HG03097 (cell line): ENCODE results near the gene TUBA4A.

Experiments
- ATAC-seq: cut with Tn5 transposase; IDR thresholded peaks from one replicate; pipeline ENCODE4 v1.9.1; 2021; ENCODE audit not compliant: unreplicated experiment, low FRiP score

TUBA4A gene

DNA sequence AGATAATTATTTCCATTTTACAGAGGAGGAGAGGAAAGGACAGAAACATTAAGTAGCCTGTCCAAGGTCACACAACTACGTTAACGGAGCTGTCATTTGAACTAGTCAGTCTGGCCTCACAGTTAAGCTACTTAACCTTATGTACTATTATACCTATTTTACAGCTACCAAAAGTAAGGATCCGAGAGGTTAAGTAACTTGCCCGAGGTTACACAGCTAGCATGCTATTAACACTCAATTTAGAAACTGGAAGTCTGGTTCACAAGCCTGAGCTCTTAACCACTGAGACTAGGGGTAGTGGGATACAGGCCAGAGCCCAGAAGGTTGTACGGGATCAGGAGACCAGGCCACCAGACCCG is 8.9 kb downstream of the TUBA4A start:
- no peak for ATAC-seq

DNA sequence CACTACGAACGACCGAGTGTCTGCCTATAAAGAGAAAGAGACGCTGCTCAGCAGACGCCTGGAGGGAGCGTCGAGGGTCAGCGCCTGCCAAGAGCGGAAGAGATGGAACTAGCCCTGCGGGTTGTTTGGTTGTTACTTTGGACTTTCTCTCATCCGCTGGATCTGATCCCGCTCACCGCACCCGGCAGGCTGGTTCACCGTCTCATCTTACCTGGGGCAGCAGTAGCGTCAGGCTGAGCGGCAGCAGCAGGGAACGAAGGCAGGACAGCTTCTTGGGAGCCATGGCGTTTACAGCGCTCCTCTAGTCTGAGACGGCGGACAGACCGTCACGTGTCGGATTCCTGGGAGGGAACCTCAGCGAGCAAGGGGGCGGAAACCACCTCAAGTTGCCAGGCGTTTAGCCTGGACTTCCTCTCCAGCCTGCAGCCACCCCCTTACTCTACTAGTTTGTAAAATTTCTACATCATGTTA is 10.4 kb downstream of the TUBA4A start:
- ATAC-seq = no peak

DNA sequence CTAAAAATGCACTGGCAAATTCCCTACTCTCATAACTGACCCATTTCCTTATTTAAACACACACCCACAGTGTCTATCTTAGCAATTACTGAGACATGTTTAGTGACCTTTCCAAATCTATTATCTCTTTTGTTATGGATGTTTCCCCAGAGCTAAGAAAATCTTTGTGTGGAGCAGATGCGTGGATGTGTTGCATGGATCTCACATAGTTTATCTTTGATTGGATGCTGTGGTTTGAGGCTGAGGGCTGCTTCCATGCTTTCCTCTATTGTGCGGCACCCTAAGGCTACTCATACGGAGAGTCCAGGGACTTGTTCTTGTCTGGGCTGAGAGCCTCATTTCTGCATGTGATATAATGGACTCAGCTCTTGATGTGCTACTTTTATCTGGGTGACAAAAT is 19.4 kb downstream of the TUBA4A start:
- ATAC-seq = no peak

DNA sequence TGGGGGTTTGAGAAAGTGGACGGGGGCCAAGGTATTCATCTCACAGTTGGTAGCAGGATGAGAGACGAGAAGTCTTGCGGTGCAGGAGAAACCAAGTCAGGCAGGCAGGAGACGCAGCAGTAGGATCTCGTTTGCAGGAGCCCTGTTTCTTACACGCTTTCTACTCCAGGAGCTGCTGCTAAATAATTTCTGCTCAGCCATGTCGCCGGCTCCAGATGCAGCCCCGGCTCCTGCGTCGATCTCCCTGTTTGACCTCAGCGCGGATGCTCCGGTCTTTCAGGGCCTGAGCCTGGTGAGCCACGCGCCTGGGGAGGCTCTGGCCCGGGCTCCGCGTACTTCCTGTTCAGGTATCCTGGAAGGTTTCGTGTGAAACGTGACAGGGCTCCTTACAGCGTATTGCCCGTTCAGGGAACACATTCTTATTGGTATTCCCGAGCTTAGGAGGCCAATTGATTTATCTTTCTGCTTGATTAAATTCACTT is 23.6 kb downstream of the TUBA4A start:
- ATAC-seq = peak; percentile 17

DNA sequence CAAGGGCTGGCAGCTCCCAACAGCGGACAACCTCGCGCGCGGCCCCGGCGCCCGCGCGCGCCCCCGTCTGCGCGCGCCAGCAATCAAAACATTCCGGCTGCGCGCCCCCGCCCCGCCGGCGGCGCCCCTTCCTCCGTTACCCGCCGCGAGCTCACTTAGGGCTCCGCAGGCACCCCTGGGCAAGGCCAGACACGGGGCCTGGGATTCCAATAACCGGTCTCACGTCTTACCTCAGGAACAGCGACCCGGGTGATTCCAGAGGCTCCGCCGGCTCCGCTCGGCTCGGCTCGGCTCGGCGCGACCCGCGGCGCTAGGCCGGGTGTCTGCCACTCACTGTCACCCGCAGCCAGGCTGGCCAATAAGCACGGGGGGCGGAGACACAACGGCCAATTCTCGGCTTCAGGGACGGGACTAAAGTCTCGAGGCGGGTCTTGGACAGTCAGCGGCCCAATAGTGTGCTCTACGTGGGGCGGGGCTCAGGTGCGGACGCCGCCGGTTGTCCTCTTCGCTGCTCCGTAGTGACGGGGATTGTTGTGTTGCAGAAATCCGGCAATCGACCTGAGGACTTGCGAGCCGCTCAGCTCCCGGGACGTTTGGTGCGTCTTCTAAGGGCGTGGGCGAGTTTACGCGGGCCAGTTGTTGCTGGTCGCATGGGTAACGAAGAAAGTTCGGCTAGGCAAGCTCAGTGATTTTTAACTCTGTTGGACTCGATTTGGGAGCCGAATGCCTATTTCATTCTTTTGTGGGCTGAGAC is 24.2 kb downstream of the TUBA4A start, which contains the start of the genes ANKZF1 and ATG9A:
Gene ANKZF1 (plus strand): TSS at position 502 of the 754 bp plus-strand sequence. CDS start 452 bp downstream, outside the sequence.
Gene ATG9A (minus strand): TSS at position 332 of the 754 bp plus-strand sequence. CDS start 1,612 bp downstream, outside the sequence.
- peak; percentile 82 for ATAC-seq

DNA sequence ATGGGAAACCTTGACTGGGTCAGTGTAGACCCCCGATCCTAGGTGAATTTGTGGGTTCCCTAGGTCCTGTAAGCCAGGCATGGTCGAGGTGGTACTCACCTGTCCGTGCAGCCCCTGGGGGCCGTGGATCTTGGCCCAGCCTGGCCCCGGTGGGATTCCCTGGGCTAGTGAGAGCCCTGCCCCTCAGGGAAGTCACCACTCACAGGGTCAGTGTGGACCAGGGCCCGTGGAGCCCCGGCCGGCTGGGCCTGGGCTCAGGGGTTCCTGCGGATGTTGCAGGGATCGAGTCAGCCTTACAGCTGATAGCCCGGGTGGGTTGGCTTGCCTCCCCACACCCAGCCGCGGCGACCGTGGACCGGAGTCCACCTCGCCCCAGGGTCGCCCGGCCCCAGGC is 24.8 kb downstream of the TUBA4A start:
- ATAC-seq = peak; percentile 4

DNA sequence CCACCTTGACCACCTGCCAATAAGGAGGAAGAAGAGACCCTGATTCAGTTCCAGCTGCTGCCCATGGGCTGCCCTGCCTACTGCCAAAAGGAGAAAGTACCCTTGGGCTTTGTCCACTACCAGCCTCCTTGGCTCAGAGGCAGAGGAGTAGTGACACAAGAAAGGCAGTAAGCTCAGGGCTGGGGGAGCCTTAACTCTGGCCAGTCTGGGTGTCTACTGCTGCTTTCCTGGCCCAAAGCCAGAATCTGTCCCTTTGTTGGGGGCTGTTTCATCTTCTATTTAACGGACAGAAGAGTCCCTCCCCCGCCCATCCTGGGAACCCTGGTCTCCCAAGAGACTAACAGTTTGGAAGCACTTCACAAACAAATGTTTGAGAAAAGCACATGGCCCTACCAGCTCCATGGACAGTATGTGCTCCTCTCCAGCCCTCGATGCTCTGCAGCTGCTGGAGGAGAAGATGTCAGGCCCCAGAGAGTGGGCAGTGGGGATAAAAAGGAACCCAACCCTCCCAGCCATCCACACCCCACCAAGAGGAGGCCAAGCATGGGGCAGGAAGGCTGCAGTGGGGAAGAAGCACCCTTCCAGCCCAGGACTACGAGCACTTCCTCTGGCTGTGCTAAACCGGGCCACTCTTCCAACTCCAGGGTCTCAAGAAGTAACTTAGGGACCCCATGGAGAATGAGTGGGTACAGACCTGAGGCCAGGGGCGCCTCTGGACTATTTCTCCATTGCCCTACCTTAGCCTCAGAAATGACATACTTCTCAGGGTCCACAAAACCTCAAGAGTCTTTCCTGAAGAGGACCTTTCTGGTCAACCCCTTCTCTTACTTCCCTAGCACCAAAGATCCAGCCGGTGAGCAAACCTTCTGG is 25.4 kb downstream of the TUBA4A start:
- no peak for ATAC-seq

DNA sequence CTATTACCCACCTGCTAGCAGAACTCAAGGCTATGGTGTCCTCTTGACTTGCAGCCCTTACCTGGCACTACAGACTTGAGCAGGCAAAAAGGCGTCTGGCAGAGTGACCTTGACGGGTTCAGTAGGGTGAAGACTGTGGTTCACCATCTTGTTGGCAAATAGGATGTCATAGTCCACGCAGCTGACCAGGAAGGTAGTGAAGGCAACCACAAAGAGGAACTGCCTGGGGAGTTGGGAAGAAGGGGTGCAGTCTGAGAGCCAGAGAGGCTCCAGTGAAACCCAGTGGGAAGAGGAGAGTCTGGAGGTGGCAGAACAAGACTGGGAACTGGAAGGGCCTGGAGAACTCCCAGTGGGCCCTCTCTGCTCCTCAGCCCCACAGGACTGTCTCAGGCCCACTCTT is 28.4 kb downstream of the TUBA4A start:
- no peak for ATAC-seq

DNA sequence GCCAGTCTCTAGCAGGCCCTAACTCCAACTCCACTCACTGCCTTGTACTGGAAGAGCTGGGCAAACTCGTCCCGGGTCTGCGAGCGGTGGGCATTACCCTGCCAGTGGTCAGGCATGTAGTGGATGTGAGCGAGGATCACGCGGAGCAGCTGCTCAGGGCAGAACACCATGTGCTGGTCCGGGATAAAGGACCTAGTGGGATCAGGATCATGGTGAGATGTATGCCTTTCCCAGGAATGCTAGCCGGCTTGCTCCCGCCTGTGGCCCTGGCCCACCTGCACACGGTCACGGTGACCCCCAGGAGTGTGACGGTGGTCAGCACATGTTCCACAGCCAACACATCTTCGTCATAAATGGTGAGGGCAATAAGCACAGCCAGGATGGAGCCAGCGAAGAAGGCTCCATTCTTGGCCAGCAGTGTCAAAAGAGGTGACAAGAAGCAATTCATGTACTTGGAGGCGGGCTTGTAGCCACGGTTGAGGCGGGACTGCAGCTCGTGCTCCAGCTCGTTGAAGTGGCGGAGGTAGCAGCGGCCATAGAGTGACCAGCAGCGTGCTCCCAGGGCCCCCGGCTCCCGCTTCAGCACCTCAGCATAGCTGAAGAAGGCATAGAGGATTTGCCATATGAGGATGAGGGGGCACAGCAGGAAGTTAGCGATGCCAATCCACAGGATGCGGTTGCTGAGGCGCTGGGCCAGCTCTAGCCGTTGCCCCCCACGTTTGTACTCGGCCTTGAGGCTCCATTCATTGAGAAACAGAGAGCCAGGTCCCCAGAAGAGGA is 29.7 kb downstream of the TUBA4A start:
- no peak for ATAC-seq

DNA sequence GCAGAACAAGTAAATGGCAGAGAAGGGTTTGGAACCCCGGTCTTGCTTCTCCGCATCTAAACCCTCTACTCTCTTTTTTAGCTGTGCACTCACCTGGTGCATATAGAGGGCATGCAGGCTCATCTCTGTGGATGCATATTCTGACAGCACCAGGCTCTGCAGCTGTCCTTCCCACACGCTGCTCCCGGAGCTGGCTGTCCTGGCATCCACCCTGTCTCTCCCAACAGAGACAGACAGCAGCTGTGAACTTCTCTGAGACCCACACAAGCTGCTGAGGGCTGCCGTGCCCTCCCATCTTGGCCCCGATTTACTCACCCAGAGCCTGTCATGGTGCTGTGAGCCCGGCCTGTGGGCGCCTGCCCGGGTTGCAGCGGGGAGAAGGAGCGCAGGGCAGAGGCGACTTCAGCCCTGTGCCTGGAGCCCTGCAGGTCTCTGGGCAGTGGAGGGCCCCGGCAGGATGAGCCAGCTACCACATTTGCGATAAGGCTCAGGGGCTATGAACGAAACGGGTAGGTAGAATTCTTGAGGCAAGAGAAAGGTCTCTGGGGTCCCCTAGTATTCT is 31.7 kb downstream of the TUBA4A start:
- no peak for ATAC-seq

DNA sequence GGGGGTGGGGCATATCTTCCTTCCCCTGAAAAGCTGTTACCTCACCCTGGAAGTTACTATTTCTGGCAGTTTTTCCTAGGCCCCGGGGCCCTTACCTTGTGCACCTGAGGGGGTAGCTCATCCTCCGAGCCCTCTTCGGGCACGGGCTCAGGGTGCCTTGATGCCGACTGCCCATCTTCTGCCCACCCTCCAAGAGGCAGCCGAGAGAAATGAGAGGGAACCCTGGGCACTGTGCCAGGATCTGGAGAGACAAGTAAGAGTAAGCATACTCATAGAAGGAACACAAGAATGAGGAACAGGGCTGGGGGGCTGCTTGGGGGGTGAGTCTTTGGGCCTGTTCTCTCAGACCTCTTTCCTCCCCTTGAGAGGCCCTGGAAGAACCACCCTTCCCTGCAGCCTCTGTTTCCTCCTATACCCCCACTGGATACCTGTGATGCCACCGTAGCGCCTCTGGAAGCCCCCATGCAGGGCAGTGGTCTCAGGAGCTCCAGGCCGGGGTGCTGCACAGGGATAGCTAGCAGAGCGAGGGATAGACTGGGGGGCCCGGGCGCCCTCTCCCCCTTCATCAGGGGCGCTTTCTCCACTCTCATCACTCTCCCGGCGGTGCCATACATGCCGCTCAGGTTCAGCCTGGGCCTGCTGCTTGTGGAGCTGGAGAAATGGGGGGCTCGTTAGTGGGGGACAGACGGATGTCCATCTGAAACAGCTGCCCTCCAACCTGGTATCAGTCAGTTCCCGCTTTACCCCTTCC is 32.9 kb downstream of the TUBA4A start:
- no peak for ATAC-seq

DNA sequence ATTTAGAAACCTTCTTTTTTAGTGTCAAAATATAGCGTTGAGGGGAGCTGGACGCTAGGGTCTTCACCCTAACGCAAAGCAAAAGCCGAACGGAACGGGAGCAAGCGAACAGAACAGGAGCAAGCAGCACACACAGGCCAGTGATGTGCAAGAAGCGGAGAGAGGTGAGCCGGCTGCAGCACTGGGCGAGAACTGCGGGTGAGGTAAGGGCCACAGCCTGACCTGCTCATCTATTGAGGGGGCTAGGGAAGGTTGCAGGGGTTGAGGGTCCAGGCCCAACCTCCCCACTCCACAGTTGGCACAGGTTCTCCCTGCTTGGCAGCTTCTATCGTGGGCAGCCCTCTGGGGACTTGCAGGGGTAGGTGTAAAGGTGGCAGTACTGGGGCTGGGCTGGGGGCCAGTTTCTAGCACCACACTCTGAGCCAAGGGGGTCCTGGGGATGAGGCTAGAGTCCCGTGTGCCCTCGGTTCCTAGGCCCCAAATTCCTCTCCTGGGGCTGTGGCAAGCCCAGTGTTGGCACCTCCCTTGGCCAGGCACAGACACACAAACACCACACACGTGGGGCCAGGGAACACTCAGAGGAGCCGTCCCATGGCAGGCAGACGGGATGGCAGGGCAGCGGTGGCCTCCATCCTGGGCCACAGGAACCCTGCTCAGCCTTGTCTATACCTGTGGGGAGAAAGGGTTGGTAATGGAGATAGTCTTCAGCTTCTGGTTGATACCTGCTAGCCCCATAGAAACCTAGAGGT is 33.8 kb downstream of the TUBA4A start:
- ATAC-seq = no peak

DNA sequence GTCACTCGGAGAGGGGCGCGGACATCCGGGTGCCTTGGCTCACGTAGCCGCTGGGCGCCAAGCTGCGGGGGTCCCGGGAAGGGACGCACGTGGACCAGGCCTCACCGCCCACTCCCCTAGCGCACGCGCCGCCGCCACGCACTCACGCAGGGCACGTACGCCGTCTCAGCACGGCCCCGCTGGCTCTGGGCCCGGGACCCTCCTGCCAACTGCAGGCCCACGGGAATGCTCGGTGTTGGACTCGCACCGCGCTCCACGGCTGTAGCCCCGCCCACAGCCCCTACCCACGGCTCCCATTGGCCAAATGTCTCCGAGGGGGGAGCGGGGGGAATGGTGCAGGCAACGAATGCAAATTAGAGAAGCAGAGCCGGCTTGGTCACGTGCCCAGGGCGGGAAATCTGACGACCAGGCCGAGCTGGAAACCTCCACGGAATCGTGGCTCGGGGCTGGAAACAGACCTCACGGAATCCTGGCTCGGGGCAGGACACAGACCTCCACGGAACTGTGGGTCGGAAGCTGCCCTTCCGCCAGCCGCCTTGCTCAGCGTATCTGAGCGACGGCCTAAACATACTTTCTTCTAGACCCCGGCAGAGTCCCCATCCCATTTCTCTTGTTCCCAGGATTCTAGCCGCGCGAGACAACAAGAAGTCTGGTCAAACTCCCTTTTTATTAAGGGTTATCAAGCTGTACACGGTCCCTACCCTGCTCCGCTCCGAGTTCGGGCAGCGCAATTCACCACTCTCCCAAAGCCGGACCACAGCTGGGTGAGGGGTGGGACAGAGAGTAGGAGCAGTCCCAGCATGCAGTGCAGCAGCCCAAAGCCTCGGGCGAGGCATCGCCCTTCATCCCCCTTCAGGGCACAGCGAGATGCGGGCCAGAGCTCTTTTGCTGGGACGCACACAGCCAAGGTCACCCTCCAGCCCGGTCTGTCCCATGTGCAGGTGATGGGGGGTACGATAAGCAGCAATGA is 34.7 kb downstream of the TUBA4A start, which contains the start of gene ABCB6:
Gene ABCB6 (minus strand): TSS at position 227 of the 970 bp plus-strand sequence. CDS start 285 bp downstream, outside the sequence.
- peak; percentile 50 for ATAC-seq

DNA sequence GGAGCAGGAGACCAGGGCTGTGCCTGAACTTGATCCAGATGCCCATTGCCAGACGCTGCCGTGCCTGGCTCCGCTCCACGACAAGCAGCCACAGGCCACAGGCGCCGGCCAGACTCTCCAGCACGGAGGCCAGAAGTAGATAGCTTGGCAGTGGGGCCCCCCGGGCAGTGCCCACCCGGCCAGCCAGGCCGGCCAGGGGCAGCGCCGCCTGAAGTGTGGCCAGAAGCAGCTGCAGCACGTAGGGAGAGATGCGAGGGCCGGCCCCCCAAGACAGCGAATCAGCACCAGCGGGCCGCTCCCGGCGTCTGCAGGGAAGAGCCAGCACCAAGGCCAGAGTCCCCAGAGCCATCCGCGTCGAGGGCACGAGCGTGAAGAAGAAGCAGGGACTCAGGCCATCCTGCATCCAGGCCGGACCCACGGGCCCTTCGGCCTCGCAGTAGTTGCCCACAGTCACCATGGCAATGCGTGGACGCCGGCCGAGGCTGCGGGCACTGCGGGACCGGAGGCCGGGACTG is 35.4 kb downstream of the TUBA4A start:
- ATAC-seq = peak; percentile 5

DNA sequence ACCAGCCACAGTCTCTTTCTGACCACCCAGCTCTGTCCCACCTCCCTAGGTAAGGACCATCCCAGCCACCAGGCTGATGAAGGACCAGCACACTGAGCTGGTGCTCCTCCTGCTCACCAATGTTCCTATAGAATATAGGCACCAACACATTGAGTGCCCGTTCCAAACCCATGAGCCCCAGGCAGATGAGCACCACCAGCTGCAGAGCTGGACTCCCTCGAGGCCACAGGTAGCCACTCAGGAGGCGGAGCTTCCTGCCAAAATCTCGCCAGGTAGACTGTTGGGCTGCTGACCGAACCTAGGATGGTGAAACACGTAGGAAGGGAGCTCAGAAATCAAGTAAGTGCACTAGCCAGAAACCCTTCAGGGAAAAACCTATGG is 37.2 kb downstream of the TUBA4A start:
- no peak for ATAC-seq

DNA sequence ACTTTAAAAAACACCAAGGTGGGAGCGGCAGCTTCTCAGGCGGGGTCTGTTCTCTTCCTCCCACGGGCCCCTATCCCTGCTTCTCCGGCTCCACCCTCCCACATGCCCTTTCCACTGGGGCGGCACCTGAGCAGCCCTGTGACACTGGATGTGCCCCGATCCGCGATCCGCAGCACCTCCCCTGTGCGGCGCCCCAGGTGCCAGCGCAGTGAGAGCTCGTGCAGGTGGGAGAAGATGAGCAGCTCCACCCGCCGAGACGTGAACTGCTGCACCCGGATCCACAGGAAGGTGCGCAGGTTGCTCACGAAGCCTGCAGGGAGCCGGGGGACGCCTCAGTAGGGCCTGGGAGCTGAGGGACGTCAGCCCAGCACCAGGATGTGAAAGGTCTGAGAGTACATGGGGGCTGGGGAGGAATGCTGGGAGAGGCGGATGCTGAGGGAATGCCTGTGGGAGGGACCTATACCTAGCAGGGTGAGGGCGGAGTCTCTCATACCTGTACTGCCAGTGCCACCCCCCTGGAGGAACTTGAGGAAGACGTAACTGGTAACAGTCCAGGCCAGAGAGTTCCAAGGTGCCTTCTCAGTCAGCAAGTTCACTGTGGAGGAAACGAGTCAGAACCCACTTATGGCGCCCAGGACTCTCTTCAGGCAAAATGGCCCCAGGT is 37.7 kb downstream of the TUBA4A start:
- ATAC-seq = no peak

DNA sequence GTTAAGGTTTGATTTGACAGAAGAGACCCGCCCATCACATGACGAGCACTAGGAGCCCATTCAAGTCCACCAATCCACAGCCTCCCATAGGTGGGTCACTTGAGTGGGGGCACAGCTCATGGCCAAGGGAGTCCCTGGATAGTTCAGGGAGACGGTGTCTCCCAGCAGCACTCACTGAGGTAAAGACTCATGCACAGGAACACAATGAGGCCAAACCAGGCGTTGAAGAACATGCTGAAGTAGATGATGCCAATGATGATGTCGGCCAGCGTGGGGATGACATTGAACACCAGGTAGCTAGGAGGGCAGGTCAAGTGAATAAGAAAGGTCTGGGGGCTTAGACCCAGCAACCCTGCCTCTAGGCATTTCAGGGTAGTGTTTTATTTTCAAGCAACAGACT is 38.9 kb downstream of the TUBA4A start:
- no peak for ATAC-seq
